GM10266 (cell line): ENCODE results near the gene ATG2A.

Experiments
- DNase-seq: peaks from one replicate; pipeline ENCODE4 v3.0.0; 2012; ENCODE audit errors: extremely low spot score
- TF ChIP-seq, protein P1 (sequence below): IDR thresholded peaks from 2 replicates; pipeline ENCODE4 v1.5.1; 2012; ENCODE audit warnings: mild to moderate bottlenecking, low read depth; ENCODE audit not compliant: control insufficient read depth, insufficient read depth; ENCODE audit errors: missing control alignments

The ATG2A gene

DNA sequence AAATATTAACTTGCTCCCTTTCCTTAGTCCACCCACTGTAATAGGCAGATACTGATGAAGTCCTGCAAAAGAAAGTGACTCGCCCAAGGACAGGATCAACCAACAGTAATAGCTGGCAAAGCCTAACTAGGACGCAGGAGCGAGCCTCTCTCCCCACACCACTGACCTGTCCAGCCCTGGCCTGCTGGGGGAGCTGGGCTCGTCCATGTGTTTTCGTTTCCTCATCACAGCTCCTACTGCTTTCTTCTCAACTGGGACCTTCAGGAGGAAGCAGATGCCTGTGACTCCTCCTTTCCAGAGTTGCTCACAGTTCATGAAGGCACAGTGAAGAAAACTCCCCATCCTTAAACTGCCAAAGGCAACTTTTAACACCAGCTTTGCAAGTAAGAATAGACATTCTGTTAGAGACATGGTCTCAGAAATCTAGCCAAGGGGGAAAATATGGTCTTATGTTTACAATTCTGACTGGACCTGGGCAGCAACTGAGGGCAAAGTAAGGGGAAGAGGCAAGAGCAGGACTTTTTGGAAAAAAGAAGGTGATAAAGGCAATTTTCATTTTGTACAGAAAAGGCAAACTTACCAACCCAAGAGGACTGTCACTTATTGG, 30.3 kb upstream of the ATG2A start:
- TF ChIP-seq, protein P1, sequence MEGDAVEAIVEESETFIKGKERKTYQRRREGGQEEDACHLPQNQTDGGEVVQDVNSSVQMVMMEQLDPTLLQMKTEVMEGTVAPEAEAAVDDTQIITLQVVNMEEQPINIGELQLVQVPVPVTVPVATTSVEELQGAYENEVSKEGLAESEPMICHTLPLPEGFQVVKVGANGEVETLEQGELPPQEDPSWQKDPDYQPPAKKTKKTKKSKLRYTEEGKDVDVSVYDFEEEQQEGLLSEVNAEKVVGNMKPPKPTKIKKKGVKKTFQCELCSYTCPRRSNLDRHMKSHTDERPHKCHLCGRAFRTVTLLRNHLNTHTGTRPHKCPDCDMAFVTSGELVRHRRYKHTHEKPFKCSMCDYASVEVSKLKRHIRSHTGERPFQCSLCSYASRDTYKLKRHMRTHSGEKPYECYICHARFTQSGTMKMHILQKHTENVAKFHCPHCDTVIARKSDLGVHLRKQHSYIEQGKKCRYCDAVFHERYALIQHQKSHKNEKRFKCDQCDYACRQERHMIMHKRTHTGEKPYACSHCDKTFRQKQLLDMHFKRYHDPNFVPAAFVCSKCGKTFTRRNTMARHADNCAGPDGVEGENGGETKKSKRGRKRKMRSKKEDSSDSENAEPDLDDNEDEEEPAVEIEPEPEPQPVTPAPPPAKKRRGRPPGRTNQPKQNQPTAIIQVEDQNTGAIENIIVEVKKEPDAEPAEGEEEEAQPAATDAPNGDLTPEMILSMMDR: no peak
- DNase-seq: no peak

DNA sequence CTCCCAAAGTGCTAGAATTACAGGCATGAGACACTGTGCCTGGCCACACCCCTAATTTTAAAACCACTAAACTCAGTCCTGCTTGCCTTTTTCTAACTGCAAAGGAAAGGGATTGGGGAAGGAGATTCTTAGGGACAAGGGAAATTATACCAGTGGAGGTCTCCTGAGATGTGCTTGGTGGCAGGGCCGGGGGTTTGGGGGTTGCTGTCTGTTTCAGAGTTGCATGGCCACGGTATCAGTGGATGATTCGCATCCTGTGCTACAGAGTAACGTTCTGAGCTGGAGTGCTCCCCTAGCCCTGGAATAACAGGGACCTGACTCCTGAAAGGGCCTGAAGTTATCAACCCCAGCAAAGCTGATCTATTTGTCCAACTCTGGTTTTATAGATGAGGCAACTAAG, 19.5 kb upstream of the ATG2A start:
- DNase-seq: no peak
- TF ChIP-seq, protein P1: no peak

DNA sequence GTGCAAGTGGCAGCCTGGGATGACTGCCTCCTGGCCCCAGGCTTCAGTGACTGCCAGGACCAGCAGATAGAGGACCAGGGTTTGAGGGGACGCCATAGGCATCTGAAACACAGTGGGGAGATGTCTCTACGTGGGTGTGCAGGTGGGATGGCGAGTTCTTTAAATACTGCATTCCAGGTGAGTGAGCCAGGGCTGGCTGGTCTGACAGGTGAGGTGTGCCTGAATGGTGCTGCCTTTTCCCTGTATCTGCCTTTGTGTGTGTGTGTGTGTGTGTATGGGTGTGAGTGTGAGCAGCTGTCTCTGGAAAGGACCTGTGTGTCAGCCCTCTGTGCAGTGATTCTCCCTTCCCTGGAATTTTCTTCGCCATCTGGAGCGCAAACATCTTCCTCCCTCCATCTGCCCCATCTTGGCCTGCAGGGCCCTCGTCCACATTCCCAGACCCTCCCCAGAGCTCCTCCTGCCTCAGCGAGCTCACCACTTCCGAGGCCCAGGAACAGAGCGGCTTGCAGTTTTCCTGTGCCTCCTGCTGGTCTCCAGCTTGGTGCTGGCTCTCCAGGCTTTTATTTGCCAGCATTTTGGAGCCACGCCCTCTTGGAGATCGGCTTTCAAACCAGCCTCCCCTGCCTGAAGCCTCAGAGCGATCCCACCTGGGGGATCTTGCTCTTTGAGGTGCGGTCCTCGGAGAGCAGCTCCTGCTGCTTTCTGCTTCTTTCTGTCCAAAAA, 18.5 kb upstream of the ATG2A start, which contains the start of gene GPHA2:
Gene GPHA2 (minus strand): TSS at position 535 of the 723 bp plus-strand sequence. CDS start 433 bp downstream, at position 102.
- TF ChIP-seq, protein P1: no peak
- DNase-seq: no peak

DNA sequence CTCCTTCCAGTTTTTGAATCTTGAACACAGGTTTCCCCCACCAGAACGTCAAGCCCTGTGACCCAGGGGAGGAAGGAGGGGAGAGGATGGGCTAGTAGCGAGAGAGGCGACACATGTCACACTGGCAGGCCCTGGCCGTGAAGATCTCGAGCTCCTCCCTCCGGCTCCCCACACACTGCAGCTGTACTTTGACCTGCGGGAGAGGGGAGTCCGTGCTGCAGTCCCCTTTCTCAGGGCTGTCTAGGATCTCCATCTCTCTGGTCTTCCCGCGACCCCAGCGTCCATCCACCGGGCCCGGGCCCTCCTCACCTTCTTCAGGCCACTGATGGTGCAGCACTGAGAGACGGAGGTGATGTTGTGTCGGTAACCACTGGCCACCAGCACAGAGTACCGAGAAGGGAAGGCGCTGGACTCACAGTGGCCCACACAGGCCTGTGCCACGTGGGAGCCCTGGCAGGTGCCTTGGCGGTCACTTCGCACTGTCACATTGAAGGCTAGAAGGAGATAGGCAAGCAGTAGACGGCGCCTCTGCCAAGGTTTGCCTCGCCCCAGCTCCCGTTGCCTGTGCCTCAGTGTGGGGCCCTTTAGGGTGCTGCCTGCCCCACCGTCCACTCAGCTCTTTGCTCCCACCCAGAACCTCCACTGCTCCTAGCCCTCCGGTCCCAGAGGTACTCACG, 17.8 kb upstream of the ATG2A start:
- DNase-seq: no peak
- TF ChIP-seq, protein P1: no peak

DNA sequence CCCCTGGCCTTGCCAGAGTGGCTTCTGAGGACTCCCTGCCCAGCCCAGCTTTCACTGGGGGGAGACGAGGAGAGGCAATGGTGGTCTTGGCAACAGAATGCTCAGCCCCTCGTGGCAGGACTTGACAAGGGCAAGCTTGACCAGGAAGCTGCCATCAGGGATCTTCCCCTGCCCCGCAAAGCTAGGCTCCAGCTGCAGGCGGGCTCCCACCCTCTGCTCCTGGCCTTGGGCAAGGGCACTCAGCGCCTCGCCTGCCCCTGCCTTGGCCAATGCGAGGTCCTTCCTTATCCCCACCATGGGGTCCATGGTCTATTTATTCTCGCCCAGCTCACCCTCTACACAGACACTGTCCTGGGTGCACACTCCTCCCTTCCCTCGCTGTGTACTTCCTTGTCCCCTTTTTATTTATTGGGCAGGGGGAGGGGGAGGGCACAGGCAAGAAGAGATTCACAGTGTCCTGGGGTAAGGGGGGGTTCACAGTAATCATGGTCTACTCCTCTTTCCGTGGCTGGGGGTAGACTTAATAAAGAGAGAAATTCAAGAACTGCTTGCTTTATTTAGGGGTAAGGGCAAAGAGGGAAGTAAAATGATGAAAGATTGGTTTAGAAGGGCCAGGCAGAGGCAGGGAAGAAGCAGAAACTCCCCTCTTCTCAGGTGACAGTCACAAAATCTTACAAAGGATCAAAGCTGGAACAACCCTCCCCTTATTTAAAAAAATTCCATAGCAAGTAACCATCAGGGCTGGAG, 17.1 kb upstream of the ATG2A start:
- no peak for DNase-seq
- TF ChIP-seq, protein P1: no peak

DNA sequence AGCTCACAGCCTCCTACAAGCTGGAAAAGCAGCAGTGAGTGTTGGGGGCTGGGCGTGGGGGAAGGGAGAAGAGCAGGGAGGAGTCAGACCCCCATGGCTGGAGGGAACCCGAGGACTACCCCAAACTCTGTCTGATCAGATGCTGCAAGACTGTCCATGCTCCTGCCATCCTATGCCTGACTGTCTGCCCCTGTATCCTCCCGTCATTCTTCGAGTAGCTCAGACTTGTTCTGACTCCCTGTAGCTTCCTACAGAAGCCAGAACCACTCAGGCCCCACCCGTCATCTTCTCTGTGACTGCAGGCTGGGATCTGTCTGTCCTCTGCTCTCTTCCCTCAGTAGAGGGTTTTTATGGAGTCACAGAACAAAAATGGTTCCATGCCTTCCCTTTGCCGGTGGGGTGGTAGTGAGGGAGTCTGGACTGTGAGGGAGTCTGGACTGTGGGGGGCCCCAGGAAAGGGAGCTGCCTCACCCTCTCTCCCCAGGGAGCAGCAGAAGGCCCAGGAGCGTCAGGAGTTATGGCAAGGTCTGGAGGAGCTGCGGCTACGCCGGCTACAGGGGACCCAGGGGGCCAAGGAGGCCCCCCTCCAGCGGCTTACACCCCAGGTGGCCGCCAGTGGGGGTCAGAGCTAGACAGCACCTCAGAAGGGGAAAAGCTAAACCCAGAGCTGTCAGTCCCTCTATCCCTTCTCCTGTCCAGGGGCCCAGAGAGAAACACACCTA, 16.4 kb upstream of the ATG2A start:
- DNase-seq: no peak
- TF ChIP-seq, protein P1: no peak
